ENCODE results near the gene ZNF202.

ZNF202 gene

DNA sequence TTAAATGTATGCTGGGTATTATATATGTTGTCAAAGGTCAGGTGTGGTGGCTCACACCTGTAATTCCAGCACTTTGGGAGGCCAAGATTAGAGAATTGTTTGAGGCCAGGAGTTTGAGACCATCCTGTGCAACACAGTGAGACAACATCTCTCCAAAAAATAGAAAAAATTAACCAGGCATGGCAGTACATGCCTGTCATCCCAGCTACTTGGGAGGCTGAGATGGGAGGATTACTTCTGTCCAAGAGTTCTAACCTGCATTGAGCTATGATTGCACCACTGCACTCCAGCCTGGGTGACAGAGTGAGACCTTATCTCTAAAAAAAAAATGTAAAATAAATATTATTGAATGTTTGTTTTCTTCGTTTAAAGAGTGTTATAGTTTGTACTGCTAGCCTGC lies 24.1 kb upstream of the ZNF202 start:
- Histone ChIP-seq H4K20me1 (ENCODE audit: insufficient read depth, low read length) (no peaks in the 10 kb centered on the region), H3K79me2 (ENCODE audit: insufficient read depth, low read length) (no peaks in the 10 kb centered on the region), H3F3A (ENCODE audit: insufficient read depth, low read length) (no peaks in the 10 kb centered on the region), H3K4me2 (ENCODE audit: low read length) (no peak overlapping the region), H3K4me1 (ENCODE audit: insufficient read depth, low read length, severe bottlenecking) (no peaks in the 10 kb centered on the region), H3K9me3 (ENCODE audit: low read length) (no peaks in the 10 kb centered on the region), H3K4me3 (ENCODE audit: low read depth, low read length, poor library complexity, severe bottlenecking) (no peak overlapping the region), H3K36me3 (ENCODE audit: insufficient read depth, low read length) (no peaks in the 10 kb centered on the region), H3K27ac (ENCODE audit: low read depth, low read length, poor library complexity, severe bottlenecking) (no peak overlapping the region), H2AFZ (ENCODE audit: low read length) (no peak overlapping the region), H3K9ac (ENCODE audit: low read length) (no peak overlapping the region), H3K27me3 (ENCODE audit: insufficient read depth, low read length) (no peaks in the 10 kb centered on the region), H3K9me2 (ENCODE audit: low read depth, low read length) (no peaks in the 10 kb centered on the region)
- no peak for TF ChIP-seq EZH2 (IDR thresholded peaks at IDR 0.05; ENCODE audit: borderline replicate concordance, low read length)
- TF ChIP-seq, protein P1, sequence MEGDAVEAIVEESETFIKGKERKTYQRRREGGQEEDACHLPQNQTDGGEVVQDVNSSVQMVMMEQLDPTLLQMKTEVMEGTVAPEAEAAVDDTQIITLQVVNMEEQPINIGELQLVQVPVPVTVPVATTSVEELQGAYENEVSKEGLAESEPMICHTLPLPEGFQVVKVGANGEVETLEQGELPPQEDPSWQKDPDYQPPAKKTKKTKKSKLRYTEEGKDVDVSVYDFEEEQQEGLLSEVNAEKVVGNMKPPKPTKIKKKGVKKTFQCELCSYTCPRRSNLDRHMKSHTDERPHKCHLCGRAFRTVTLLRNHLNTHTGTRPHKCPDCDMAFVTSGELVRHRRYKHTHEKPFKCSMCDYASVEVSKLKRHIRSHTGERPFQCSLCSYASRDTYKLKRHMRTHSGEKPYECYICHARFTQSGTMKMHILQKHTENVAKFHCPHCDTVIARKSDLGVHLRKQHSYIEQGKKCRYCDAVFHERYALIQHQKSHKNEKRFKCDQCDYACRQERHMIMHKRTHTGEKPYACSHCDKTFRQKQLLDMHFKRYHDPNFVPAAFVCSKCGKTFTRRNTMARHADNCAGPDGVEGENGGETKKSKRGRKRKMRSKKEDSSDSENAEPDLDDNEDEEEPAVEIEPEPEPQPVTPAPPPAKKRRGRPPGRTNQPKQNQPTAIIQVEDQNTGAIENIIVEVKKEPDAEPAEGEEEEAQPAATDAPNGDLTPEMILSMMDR (IDR thresholded peaks at IDR 0.05; ENCODE audit: low read length): no peak

DNA sequence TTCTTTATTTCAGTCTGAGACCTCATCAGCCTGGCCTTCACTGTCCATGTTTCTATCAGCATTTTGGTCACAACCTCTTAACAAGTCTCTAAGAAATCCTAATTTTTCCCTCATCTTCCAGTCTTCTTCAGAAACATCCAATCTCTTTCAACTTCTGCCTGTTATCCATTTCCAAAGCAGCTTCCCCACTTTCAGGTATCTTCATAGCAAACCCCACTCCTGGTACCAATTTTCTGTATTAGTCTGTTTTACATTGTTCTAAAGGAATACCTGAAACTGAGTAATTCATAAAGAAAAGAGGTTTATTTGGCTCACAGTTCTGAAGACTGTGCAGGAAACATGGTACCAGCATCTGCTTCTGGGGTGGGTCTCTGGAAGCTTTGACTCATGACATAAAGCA lies 21.0 kb upstream of the ZNF202 start:
- Histone ChIP-seq H4K20me1 (ENCODE audit: insufficient read depth, low read length) (no peaks in the 10 kb centered on the region), H3K4me1 (ENCODE audit: insufficient read depth, low read length, severe bottlenecking) (no peaks in the 10 kb centered on the region), H3K79me2 (ENCODE audit: insufficient read depth, low read length) (no peaks in the 10 kb centered on the region), H3K36me3 (ENCODE audit: insufficient read depth, low read length) (no peaks in the 10 kb centered on the region), H2AFZ (ENCODE audit: low read length) (no peak overlapping the region), H3K9me2 (ENCODE audit: low read depth, low read length) (no peaks in the 10 kb centered on the region), H3K9ac (ENCODE audit: low read length) (no peak overlapping the region), H3K27me3 (ENCODE audit: insufficient read depth, low read length) (no peaks in the 10 kb centered on the region), H3K4me3 (ENCODE audit: low read depth, low read length, poor library complexity, severe bottlenecking) (no peak overlapping the region), H3F3A (ENCODE audit: insufficient read depth, low read length) (no peaks in the 10 kb centered on the region), H3K4me2 (ENCODE audit: low read length) (no peak overlapping the region), H3K9me3 (ENCODE audit: low read length) (no peaks in the 10 kb centered on the region), H3K27ac (ENCODE audit: low read depth, low read length, poor library complexity, severe bottlenecking) (no peak overlapping the region)
- no peak for TF ChIP-seq EZH2 (IDR thresholded peaks at IDR 0.05; ENCODE audit: borderline replicate concordance, low read length)
- TF ChIP-seq, protein P1 (IDR thresholded peaks at IDR 0.05; ENCODE audit: low read length): no peak

DNA sequence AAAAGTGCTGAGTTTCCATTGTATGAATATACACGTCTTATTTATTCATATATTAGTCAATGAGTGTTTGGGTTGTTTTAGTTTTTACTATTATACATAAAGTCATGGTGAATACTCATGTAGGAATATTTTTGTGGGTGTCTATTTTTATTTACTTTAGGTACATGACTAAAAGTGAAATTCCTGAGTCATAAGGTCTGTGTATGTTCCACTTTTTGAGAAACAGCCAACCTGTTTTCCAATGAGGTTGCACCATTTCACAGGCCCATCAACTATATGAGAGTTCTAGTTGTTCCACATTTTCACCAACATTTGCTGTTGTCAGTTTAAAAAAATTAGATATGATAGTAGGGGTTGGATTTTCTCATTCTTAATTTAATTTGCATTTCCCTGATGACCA lies 19.4 kb upstream of the ZNF202 start:
- H4K20me1 ChIP-seq (ENCODE audit: insufficient read depth, low read length): no peaks in the 10 kb centered on the region
- H3K9ac ChIP-seq (ENCODE audit: low read length): no peak overlapping the region
- H3K9me2 ChIP-seq (ENCODE audit: low read depth, low read length): no peaks in the 10 kb centered on the region
- H3F3A ChIP-seq (ENCODE audit: insufficient read depth, low read length): no peaks in the 10 kb centered on the region
- no peak overlapping the region for H3K27ac ChIP-seq (ENCODE audit: low read depth, low read length, poor library complexity, severe bottlenecking)
- H3K9me3 ChIP-seq (ENCODE audit: low read length): no peaks in the 10 kb centered on the region
- H3K27me3 ChIP-seq (ENCODE audit: insufficient read depth, low read length): no peaks in the 10 kb centered on the region
- no peak overlapping the region for H2AFZ ChIP-seq (ENCODE audit: low read length)
- H3K4me3 ChIP-seq (ENCODE audit: low read depth, low read length, poor library complexity, severe bottlenecking): no peak overlapping the region
- no peak overlapping the region for H3K4me2 ChIP-seq (ENCODE audit: low read length)
- TF ChIP-seq, protein P1 (IDR thresholded peaks at IDR 0.05; ENCODE audit: low read length): no peak
- no peak for TF ChIP-seq EZH2 (IDR thresholded peaks at IDR 0.05; ENCODE audit: borderline replicate concordance, low read length)
- no peaks in the 10 kb centered on the region for H3K79me2 ChIP-seq (ENCODE audit: insufficient read depth, low read length)
- H3K4me1 ChIP-seq (ENCODE audit: insufficient read depth, low read length, severe bottlenecking): no peaks in the 10 kb centered on the region
- H3K36me3 ChIP-seq (ENCODE audit: insufficient read depth, low read length): no peaks in the 10 kb centered on the region
